H1 (cell line): ENCODE results near the gene TDRKH. TPM values are rescaled to one million over a fixed set of nuclear protein-coding genes. Genes with fewer than 3 reads are reported as not detected.

Experiments used
- polyA plus RNA-seq, 7 experiments: library from polyadenylated mRNA; depleted of rRNA in 3 of 7; stranded (reverse) in 5 of 7; unstranded in 2 of 7; fragments of >200 nt in 5 of 7; fragments of 200-250 nt in 2 of 7; gene quantifications; 1 replicate in 5 of 7; 2 replicates in 1 of 7; 4 replicates in 1 of 7; pipeline versions ENCODE4 v1.2.1 to v1.2.3, GENCODE V29; 2011 to 2013; ENCODE audit warnings: missing spikeins in 2 of 7, mixed read lengths in 2 of 7
- small RNA-seq: library from polyadenylated mRNA; stranded (forward); fragments of <200 nt; extraction: miRNeasy Mini kit (QIAGEN cat#:217004); gene quantifications from one replicate; pipeline ENCODE3, GENCODE V24; 2013; ENCODE audit not compliant: insufficient read depth
- total RNA-seq: library from RNA; stranded (reverse); fragmentation: NEBNext Ultra II Directional; extraction: Animal tissue kit (Norgen Biotek cat#: 25700); gene quantifications from 2 replicates; pipeline ENCODE4 v1.2.1, GENCODE V29; 2021

The TDRKH gene
- total and polyA plus RNA-seq, 2 of the 8 experiments (the other 6 are each of a cell fraction or from before 2014, with no cell fraction given) = 9.9 to 26.1 TPM

Small RNAs within 50 kb of the gene (small RNA-seq; reads per million reads assigned to genes)
- not detected for gene RNU6-662P

Other genes with a start within 250 kb of the TDRKH start
- gene SNX27, start 178.4 kb downstream of the TDRKH start, total RNA-seq = 61.2 and 65.4 TPM in 2 replicates
- 15.6 and 23.4 TPM in 2 replicates for gene SNX27, start 178.4 kb downstream of the TDRKH start, polyA plus RNA-seq (2011; rRNA removed)
- 0.34 and 0.65 TPM in 2 replicates for gene CELF3, start 73.7 kb downstream of the TDRKH start, total RNA-seq
- gene CELF3, start 73.7 kb downstream of the TDRKH start, polyA plus RNA-seq (2011; rRNA removed) = 1.2 and 1.3 TPM in 2 replicates
- gene RIIAD1, start 69.0 kb downstream of the TDRKH start, total RNA-seq = not detected in 2 replicates
- not detected in 2 replicates for gene RIIAD1, start 69.0 kb downstream of the TDRKH start, polyA plus RNA-seq (2011; rRNA removed)
- 96.4 and 113 TPM in 2 replicates for gene MRPL9, start 27.0 kb downstream of the TDRKH start, total RNA-seq
- 64.7 and 74.9 TPM in 2 replicates for gene MRPL9, start 27.0 kb downstream of the TDRKH start, polyA plus RNA-seq (2011; rRNA removed)
- not detected in 2 replicates for gene LINGO4, start 14.9 kb upstream of the TDRKH start, total RNA-seq
- 0.03 TPM in 1 of 2 replicates, not detected in the other for gene LINGO4, start 14.9 kb upstream of the TDRKH start, polyA plus RNA-seq (2011; rRNA removed)
- 0.52 and 0.54 TPM in 2 replicates for gene RORC, start 41.3 kb upstream of the TDRKH start, total RNA-seq
- 0.44 and 0.52 TPM in 2 replicates for gene RORC, start 41.3 kb upstream of the TDRKH start, polyA plus RNA-seq (2011; rRNA removed)
- gene C2CD4D, start 49.3 kb upstream of the TDRKH start, total RNA-seq = 0.54 and 0.71 TPM in 2 replicates
- 0.41 and 0.60 TPM in 2 replicates for gene C2CD4D, start 49.3 kb upstream of the TDRKH start, polyA plus RNA-seq (2011; rRNA removed)
- gene THEM5, start 63.2 kb upstream of the TDRKH start, total RNA-seq = not detected in 2 replicates
- not detected in 2 replicates for gene THEM5, start 63.2 kb upstream of the TDRKH start, polyA plus RNA-seq (2011; rRNA removed)
- 8.6 and 11.2 TPM in 2 replicates for gene THEM4, start 119.0 kb upstream of the TDRKH start, total RNA-seq
- gene THEM4, start 119.0 kb upstream of the TDRKH start, polyA plus RNA-seq (2011; rRNA removed) = 5.6 and 9.9 TPM in 2 replicates
- 231 and 233 TPM in 2 replicates for gene S100A10, start 203.4 kb upstream of the TDRKH start, total RNA-seq
- 13.7 and 23.9 TPM in 2 replicates for gene S100A10, start 203.4 kb upstream of the TDRKH start, polyA plus RNA-seq (2011; rRNA removed)
- 120 and 124 TPM in 2 replicates for gene S100A11, start 246.5 kb upstream of the TDRKH start, total RNA-seq
- gene S100A11, start 246.5 kb upstream of the TDRKH start, polyA plus RNA-seq (2011; rRNA removed) = 249 and 343 TPM in 2 replicates